AG04449 (cell line): ENCODE measurements around the gene AGFG1.

ENCODE experiments used
- CTCF ChIA-PET: fragments of 350-600 bp; formaldehyde crosslinking; extraction: SDS; loops from one replicate; lab custom pipeline; 2021; ENCODE audit warnings: antibody characterized with exemption; lab: Yijun Ruan, JAX
- POLR2A ChIA-PET: fragments of 400-600, 350-600 bp; formaldehyde crosslinking; extraction: SDS; loops from one replicate; lab custom pipeline; 2020; ENCODE audit warnings: antibody characterized with exemption, inconsistent platforms; lab: Yijun Ruan, JAX
- DNase-seq: peaks from one replicate; pipeline ENCODE4 v3.0.0-alpha.2; 2010; ENCODE audit warnings: low read depth, low spot score
- H3K4me3 ChIP-seq: 2 replicates; pipeline ENCODE4 v1.5.1; 2011; ENCODE audit warnings: low read depth, mild to moderate bottlenecking, control low read depth, low read length
- TF ChIP-seq, protein P1 (sequence below): IDR thresholded peaks from one replicate; pipeline ENCODE4 v1.5.1; 2011; ENCODE audit warnings: mild to moderate bottlenecking, moderate library complexity, low read length, control low read depth, inconsistent platforms; ENCODE audit not compliant: insufficient read depth; ENCODE audit errors: missing control alignments

The AGFG1 gene

GRCh38 chr2:227562581-227562980 lies 90.6 kb downstream of the AGFG1 start:
- ChIA-PET POLR2A (no interaction called here), CTCF (no interaction called here)
- DNase-seq = no peak
- no peak overlapping the region for H3K4me3 ChIP-seq
- TF ChIP-seq, protein P1, sequence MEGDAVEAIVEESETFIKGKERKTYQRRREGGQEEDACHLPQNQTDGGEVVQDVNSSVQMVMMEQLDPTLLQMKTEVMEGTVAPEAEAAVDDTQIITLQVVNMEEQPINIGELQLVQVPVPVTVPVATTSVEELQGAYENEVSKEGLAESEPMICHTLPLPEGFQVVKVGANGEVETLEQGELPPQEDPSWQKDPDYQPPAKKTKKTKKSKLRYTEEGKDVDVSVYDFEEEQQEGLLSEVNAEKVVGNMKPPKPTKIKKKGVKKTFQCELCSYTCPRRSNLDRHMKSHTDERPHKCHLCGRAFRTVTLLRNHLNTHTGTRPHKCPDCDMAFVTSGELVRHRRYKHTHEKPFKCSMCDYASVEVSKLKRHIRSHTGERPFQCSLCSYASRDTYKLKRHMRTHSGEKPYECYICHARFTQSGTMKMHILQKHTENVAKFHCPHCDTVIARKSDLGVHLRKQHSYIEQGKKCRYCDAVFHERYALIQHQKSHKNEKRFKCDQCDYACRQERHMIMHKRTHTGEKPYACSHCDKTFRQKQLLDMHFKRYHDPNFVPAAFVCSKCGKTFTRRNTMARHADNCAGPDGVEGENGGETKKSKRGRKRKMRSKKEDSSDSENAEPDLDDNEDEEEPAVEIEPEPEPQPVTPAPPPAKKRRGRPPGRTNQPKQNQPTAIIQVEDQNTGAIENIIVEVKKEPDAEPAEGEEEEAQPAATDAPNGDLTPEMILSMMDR = no peak

DNA sequence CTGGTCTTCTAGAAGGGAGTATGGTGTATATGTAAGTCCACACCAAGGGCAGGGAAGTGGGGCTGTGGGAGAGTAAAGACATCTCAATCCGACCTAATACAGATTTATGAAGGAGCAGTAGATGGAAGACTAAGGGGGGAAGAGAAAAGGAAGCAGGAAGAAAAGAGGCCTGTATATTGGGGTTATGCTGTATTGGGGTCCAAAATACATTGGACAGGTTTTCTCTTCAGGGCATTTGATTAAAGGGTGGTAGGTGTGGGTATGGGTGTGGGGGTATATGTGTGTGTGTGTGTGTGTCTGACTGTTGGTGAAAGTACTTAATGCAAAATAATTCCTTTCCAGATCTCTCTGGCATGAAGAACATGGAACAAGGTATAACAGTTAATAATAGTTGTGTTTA lies 93.1 kb downstream of the AGFG1 start:
- ChIA-PET CTCF (no interaction called here), POLR2A (no interaction called here)
- DNase-seq = no peak
- H3K4me3 ChIP-seq = no peak overlapping the region
- TF ChIP-seq, protein P1 = no peak

GRCh38 chr2:227566012-227566411 lies 94.1 kb downstream of the AGFG1 start:
- ChIA-PET CTCF (no interaction called here), POLR2A (no interaction called here)
- TF ChIP-seq, protein P1 = no peak
- DNase-seq = no peak
- no peak overlapping the region for H3K4me3 ChIP-seq

GRCh38 chr2:227568852-227569169 lies 96.9 kb downstream of the AGFG1 start:
- CTCF ChIA-PET = no interaction called here
- DNase-seq = no peak
- TF ChIP-seq, protein P1 = no peak
- no peak overlapping the region for H3K4me3 ChIP-seq
- POLR2A ChIA-PET = no interaction called here

GRCh38 chr2:227570615-227571014 lies 98.7 kb downstream of the AGFG1 start:
- POLR2A ChIA-PET = interaction anchor here (0.6 kb wide), 1 partner anchor 157 kb away, joined by 3 read pairs; no protein-coding TSS in a partner anchor
- CTCF ChIA-PET = interaction anchor here (1.6 kb wide), 1 partner anchor 196 kb away, joined by 6 read pairs; no protein-coding TSS in a partner anchor
- H3K4me3 ChIP-seq = no peak overlapping the region
- DNase-seq = no peak
- TF ChIP-seq, protein P1 = no peak

DNA sequence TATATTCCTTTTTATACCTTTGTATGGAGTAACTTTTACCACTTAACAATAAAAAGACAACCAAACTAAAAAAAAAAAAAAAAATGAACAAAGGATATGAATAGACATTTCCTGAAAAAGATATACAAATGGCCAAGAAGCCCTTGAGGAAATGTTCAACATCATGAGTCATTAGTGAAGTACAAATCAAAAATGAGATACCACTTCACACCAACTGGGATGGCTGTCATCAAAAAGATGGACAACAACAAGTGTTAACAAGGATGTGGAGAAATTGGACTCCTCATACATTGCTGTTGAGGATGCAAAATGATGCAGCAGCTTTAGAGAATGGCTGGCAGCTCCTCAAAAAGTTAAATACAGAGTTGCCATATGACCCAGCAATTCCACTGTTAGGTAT lies 104.2 kb downstream of the AGFG1 start:
- ChIA-PET CTCF (no interaction called here), POLR2A (no interaction called here)
- TF ChIP-seq, protein P1 = no peak
- no peak overlapping the region for H3K4me3 ChIP-seq
- no peak for DNase-seq
